Measurements from ENCODE around the gene TRNT1. TPM values are rescaled to one million over a fixed set of nuclear protein-coding genes. Genes with fewer than 3 reads are reported as not detected.

TRNT1 gene
- total RNA-seq, 3 donors from 2014 or later: 21.5 to 25.1 (median 24.3) TPM

DNA sequence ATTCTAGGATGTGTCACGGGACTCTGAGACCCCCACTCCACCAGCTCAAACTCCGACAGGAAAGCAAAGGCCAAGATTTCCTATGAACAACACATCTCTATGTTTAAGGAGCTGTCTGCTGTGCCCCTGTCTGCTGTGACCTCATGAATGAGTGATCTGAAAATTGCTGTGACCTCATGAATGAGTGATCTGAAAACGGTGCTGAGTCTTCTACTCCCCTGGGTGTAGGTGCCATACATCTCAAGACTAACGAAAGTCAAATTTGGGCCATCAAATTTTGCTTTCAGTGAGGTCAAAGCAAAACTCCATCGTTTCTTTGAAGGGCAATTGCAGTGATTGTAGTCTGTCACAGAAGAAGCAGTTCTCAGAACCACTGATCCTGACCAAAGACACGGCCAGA, 41.0 kb upstream of the TRNT1 start:
- Histone ChIP-seq H3K9me3 (no peaks in the 10 kb centered on the region), H3K36me3 (ENCODE audit: low read depth) (no peaks in the 10 kb centered on the region), H3K4me1 (ENCODE audit: low read depth) (no peaks in the 10 kb centered on the region), H3K4me3 (no peak overlapping the region)
- no peak for ATAC-seq
- no peak for TF ChIP-seq CTCF (IDR thresholded peaks at IDR 0.05)
- no peak for DNase-seq
- intact Hi-C loops (cut with DNase I, micrococcal nuclease): no loop called here

DNA sequence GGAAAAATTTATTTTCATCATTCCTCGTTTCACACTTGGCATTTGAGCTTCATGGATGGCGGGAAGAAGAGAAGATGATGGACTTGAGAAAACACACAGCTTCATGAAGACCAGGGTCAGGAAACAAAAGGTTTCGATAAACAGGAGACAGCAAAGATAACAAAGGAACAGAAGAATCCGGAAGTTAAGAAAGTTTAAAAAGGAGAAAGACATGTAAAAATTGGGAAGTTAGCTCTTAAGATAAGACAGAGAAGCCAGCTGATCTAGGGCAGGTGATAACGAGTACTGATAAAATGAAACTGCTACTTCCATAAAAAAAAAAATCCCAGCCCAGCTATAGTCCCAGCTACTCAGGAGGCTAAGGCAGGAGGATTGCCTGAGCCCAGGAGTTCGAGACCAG, 40.5 kb upstream of the TRNT1 start:
- no peak for ATAC-seq
- H3K36me3 ChIP-seq (ENCODE audit: low read depth): no peaks in the 10 kb centered on the region
- H3K4me1 ChIP-seq (ENCODE audit: low read depth): no peaks in the 10 kb centered on the region
- intact Hi-C loops (cut with DNase I, micrococcal nuclease): no loop called here
- H3K4me3 ChIP-seq: no peak overlapping the region
- no peak for TF ChIP-seq CTCF (IDR thresholded peaks at IDR 0.05)
- no peak for DNase-seq
- no peaks in the 10 kb centered on the region for H3K9me3 ChIP-seq

- H3K9me3 ChIP-seq: no peaks in the 10 kb centered on the region
- intact Hi-C loops (cut with DNase I, micrococcal nuclease): no loop called here
- no peak overlapping the region for H3K4me3 ChIP-seq
- ATAC-seq: no peak
- no peaks in the 10 kb centered on the region for H3K36me3 ChIP-seq (ENCODE audit: low read depth)
- no peaks in the 10 kb centered on the region for H3K4me1 ChIP-seq (ENCODE audit: low read depth)
- no peak for DNase-seq
- TF ChIP-seq CTCF (IDR thresholded peaks at IDR 0.05): no peak
Observed at GRCh38 chr3:3087279-3087678, 39.5 kb upstream of the TRNT1 start.

DNA sequence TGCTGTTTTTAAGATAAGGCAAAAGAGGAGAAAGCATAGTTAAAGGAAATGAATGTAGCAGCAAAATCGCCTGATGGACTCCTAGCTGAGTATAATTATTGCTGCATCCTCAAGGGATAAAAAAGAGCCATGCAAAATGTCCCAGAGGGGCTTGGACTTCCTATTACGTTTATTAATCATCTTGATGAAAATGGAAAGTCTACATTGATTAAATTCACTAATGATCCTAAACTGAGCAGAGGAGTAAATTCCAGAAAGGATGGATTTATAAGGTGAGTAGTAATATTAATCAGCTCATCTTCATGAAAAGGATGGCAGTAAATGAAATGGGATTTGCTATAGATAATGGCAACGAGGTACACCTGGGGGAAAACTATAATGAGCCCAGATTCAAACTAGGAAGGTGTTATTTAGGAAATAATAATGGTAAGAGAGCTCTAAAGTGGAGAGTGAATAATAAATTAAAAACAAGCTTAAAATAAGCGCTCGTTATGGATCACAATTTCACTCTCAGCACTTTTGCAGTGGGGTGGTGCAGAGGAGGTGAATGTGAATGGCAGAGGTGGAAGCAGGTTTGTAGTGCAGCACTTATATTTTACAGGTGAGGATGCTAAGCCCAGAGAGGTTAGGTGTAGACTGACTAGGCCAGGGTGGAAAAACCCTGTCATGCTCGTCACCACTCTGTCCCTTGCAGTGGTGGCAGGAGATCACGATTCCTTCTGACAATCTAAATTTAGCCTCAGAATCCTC, 38.8 kb upstream of the TRNT1 start:
- intact Hi-C loops (cut with DNase I, micrococcal nuclease): no loop called here
- no peak for TF ChIP-seq CTCF (IDR thresholded peaks at IDR 0.05)
- no peaks in the 10 kb centered on the region for H3K4me1 ChIP-seq (ENCODE audit: low read depth)
- H3K36me3 ChIP-seq (ENCODE audit: low read depth): no peaks in the 10 kb centered on the region
- no peaks in the 10 kb centered on the region for H3K9me3 ChIP-seq
- no peak for DNase-seq
- H3K4me3 ChIP-seq: no peak overlapping the region
- ATAC-seq: no peak

DNA sequence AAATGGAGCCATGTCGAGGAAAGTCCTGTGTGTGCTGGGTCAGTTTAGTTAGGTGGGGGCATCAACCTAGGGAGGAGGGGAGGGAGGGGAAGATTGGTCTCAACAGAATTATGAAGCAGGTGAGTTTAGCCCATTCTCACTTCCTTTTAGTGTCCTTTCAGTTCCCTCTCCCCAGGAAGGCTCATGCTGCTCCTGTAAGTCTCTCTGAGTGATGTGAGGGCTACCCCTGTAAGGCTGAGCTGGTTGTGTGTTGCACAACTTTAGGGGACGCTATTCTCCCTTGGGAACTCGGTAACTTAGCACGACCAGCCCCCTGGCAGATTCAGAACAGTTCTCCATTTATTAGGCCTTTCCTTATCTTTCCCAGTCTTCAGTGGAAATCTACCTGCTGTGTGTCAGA, 37.7 kb upstream of the TRNT1 start:
- Histone ChIP-seq H3K4me3 (no peak overlapping the region), H3K9me3 (no peaks in the 10 kb centered on the region), H3K36me3 (ENCODE audit: low read depth) (no peaks in the 10 kb centered on the region), H3K4me1 (ENCODE audit: low read depth) (no peaks in the 10 kb centered on the region)
- ATAC-seq: peak; percentile 55
- TF ChIP-seq CTCF (IDR thresholded peaks at IDR 0.05): no peak
- intact Hi-C loops (cut with DNase I, micrococcal nuclease): no loop called here
- DNase-seq: no peak

DNA sequence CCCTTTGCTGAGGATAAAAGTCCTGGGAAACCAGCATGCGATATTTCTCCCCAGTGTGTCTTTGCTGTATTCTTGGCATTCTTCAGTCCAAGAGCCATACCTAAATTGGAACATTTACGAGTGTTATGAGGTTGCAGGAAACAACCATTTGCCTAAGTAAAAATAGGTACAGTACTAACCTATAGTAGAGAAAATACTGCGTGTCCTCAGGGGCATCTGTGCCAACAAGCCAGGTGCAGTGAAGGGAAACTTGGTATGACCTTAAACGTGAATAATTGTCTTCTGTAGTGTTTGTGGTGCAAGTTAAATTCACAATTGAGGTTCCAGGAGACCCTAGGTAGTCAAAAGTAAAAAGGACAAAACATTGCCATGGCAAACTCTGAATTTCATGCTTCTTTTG, 28.8 kb upstream of the TRNT1 start:
- no peak for TF ChIP-seq CTCF (IDR thresholded peaks at IDR 0.05)
- H3K36me3 ChIP-seq (ENCODE audit: low read depth): no peaks in the 10 kb centered on the region
- intact Hi-C loops (cut with DNase I, micrococcal nuclease): no loop called here

More for the DNA sequence above, 28.8 kb upstream of the TRNT1 start:
- Histone ChIP-seq H3K4me1 (ENCODE audit: low read depth) (no peaks in the 10 kb centered on the region), H3K4me3 (no peak overlapping the region), H3K9me3 (no peaks in the 10 kb centered on the region)
- DNase-seq (no peak), ATAC-seq (peak; percentile 31)

Data from mucosa of descending colon (tissue), 3 donors.